HG02970 (cell line): Measurements from ENCODE around the gene SYNE4.
A peak's percentile ranks its signal among the peaks of the same experiment; 100 is the strongest.

ENCODE experiments used
- ATAC-seq: cut with Tn5 transposase; IDR thresholded peaks from one replicate; pipeline ENCODE4 v1.9.1; 2021; ENCODE audit warnings: mild to moderate bottlenecking, moderate library complexity, moderate number of reproducible peaks; ENCODE audit not compliant: unreplicated experiment, low FRiP score

The SYNE4 gene

DNA sequence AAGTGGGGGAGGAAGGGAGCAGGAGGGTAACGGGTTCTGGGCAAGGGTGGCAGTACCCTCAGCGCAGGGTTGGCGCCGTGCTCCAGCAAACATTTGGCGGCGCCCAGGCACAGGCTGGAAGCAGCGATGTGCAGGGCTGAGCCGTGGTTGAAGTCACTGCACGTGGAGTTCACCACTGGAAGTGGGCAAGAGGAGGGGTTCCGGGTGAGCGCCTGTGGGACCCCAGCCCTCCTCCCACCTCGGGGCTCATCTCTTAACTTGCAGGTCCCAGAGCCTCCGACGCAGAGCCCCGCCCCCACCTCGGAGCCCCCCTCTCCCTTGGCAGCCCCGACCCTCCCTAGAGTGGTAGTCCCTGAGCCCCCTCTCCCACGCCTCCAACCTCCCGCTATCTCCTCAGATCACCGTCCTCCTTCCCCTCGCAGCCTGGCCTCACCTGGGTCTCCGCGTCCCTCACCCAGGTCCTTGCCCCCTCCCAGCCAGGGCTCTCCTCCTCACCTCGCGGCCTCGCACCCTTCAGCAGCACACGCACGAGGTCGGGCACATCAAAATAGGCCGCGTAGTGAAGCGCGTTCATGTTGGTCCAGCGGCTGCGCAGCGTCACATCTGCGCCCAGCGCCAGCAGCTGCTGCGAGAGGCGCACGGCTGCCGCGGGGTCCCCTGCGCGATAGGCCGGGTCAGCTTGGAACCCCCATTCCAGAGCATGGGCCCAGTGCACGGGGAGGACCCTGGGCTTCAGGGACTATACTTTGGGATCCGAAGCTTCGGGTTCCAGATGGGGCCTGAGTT lies 17.7 kb upstream of the SYNE4 start:
- no peak for ATAC-seq

DNA sequence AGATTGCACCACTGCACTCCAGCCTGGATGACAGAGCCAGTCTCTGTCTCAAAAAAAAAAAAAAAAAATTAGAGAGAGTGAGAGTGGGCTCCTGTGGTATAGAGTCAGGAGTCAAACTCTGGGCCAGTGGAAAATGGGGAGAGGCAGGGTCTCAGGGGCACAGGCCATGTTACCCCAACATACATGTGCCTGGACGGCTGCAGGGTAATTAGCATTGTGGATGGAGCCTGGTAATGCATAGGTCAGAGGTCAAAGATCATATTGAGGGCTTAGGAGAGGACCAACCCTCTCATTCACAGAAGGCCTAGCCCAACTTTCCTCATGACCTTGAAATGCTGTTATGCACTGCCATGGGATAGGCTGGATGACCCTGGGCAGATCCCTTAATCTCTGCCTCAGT lies 16.9 kb upstream of the SYNE4 start:
- ATAC-seq: no peak

DNA sequence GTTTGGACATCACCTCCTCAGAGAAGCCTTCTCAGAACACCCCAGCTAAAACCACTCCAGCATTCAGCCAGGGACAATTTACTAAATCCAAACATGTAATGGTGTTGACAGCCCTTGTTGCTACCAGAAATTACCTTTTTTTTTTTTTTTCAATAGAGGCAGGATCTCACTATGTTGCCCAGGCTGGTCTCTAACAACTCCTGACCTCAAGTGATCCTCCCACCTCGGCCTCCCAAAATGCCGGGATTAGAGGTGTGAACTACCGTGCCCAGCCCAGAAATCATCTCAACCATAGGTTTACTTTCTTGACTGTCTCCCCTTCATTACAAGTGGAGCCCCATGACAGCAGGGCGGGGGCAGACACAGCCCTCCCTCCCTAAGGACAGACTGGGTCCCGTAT lies 14.8 kb upstream of the SYNE4 start:
- no peak for ATAC-seq

DNA sequence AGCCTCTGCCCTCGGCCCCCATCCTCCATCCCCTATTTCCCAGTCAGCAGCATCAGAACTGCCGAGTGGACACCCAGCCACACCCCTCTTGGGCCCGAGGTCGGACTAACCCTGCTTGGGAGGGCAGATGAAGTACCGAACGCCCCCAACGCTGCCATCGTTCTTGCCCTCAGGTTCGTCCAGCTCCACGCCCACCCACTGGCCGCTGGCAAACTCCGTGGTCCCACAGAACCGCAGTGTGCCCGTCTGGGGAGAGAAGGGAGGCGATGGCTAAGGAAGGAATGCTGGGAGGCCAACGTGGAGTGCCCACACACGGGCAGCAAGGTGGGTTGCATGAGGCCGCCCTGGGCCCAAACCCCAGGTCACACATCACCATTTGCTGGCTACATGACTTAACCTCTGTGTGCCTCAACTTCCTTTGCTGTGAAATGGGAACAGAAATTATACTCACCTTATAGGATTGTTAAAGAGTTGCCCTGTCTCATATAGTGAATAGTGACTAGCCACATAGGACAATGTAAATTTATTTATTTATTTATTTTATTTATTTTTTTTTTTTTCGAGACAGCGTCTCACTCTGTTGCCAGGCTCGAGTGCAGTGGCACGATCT lies 10.6 kb upstream of the SYNE4 start:
- ATAC-seq: no peak

DNA sequence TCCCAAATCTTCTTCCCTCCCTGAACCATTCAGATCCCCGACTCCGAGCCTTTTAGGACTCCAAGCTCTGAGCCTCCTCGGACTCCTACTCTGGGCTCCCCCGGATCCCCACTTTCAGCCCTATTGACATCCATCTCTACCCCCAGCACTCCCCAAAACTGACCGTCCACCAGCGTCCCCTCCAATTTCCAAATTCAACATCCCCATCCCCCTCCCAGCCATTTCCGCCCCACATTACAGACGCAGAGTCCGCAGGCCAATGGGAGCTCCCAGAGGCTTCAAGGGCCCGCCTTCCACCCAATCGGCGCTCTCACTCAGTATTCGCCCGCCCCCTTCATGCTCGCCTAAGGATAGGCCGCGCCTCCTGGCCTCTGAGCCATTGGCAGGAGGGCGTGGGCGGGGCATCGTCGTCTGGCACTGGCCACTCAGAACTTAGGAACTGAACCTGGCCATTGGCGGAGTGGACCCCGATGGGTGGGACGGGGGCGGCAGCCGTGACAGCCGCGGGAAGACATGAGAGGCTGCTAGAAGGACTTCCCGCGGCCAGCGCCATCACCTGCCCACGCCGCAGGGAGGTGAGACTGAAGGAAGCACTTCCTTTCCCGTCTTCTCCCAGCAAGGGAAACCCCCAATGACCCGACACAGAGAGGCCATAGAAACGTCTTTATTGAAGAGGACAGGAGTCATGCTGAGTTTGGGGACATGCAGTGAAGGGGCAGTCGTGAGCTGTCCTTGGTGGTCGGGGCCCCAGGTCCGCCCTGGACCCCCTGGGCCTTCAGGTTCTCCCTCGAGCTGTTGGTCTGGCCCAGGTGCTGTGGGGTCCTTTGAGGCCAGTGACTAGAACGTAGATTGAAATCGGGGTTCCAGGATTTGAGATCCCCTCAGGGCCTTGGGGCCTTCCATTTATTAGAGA lies 5.7 kb upstream of the SYNE4 start, which contains the start of gene ALKBH6:
Gene ALKBH6, minus strand, starts transcription at position 202 of the 913 bp plus-strand sequence. CDS start 816 bp downstream, outside the sequence.
- ATAC-seq: peak; percentile 89

DNA sequence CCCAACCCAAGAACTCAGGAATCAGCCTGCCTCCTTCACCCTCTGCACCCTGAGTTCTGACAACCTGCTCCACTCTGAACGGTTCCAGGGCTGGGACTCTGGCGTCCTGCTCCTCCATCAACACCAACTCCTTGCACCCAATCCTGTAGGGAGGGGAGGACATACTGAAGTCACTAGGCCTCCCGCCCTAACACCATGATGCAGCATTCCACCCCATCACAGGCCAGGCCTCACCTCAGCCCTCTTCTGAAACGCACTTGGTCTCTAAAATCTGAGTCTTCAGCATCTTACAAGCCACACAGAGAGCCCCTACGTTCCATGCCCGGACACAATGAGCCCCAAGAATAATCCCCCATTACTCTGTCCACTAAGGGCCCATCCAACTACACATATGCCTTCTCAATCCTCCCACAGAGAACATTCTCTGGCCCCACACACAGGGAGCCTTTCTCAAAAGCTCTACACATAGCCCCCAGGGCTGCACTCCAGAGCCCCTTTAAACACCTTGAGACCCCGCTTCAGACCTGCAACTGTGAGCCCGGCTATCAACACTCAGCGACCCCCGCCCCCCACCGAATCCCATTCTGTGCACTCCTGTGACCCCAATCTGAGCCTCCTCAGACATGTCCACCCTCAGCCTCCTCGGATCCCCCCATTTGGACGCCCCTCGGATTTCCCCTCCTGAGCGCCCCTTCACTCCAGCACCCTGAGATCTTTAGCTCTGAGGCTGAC lies 4.8 kb upstream of the SYNE4 start:
- no peak for ATAC-seq

DNA sequence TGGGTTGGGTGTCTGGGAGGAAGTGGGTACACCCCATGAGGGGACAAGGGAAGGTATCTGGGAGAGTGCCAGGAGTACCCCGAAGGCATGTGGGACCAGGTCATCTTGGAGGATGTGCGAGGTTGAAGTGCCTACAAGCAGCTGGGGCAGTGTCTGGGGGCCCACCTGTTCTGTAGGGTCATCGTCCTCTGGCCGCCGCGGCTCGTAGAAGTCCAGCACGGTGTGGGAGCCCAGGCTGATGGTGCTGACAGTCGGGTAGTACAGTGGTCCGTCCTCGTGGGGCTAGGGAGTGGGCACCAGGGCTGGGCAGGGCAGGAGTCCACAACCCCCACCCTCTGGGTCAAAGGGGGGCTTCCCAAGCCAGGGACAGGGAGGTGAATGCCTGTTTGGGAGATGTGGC lies 1.8 kb upstream of the SYNE4 start:
- no peak for ATAC-seq

DNA sequence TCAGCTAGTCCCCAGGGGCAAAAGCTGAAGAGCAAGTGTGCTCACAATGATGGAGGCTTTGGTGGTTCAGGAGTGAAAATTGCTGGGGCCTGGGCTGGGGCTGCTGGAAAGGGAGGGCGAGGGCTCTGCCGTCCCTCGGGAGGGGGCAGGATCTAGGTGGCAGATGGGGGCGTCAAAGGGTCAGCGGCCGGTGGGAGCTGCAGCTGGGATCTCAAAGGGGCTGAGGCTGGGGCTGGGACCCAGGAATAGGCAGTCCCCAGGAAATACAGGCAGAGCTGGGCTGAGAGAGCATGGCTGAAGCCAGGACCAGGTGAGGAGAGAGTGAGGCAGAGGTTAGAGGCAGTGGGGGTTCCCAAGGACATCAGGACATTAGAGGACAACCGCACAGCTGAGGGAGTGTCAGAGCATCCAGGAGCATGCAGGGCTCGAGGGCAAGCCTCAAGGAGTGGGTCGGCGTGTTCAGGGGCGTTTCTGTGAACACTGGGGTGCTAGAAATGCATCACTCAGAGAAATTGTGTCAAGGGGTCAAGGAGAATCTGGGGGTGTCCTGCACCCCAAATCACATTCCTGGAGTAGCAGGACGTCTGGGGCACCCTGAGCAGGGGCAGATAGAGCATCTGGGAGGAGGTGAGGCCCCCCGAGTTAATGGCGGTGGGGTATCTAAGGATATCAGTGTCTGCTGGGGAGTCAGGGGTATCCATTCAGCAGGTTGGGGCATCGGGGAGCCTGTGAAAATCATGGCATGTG lies 1.2 kb upstream of the SYNE4 start:
- ATAC-seq: no peak

DNA sequence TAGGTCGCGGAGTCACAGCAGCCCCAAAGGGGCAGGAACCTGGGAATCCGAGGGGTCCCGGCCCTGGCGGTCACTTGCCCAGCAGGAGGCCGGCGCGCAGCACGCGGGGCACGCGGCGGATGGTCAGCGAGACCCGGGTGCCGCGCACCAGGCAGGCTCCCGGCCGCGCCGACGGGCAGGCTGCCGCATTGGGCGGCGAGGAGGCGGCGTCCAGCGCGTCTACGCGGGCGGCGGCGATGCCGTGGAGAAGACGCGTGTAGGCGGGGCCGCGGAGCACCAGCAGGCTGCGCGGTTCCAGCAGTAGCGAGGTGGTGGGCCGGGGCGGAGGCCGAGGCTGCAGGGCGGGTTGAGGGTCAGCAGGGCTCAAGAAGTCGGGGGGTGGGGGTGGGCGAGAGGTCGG lies 607 bp upstream of the SYNE4 start:
- no peak for ATAC-seq

DNA sequence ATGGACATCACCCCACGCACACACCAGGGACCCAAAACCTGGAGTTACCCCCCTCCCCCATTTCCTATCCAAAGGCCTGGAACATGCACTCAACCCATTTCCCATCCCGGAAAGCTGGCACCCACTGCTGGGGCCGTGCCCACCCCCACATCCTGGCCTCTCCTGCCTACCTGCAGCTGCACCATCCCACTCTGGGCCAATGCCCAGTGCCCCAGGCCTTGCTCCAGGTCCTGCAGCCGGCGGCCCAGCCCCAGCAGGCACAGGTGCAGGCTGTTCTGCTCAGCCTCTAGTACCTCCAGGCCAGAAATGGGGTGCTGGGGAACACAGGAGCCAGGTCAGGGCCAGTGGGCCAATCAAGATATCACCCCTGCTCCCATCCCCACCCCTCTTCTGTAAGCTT lies 1.7 kb downstream of the SYNE4 start:
- ATAC-seq: no peak

DNA sequence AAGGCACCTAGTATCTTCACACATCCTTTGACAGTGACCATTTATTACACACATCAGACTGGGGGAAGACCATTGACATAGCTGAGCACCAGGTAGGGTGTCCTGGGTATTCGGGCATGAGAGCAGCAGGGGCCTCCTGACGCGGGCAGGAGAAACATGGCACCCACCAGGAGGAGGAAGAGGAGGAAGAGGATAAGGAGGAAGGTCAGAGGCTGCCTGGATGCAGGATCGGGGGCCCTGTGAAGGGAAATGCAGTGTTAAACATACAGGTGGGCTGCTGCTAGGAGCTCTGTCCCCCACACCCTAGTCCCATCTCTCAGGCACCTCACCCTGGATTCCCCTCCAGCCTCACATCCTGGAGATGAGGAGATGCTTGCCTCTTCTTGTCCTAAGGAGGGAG lies 5.3 kb downstream of the SYNE4 start:
- no peak for ATAC-seq

DNA sequence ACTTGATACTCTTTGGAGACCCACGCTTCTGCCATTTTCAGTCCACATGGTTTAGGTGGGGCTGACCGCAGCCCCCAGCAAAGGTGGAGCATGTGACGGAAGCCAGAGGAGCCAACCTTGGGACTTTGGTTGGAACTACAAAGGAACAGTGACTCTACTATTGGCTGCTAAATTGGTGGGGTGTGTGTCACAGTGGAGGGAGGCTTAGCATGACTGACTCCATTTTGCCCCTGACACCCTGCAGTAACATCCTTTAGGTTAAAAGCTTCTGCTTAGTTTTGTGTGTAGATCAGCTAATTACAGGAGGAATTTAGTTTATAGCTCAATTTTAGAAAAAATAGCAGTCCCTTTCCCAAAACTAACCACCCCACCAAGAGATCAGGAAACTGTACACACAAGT lies 7.0 kb downstream of the SYNE4 start:
- ATAC-seq: no peak

DNA sequence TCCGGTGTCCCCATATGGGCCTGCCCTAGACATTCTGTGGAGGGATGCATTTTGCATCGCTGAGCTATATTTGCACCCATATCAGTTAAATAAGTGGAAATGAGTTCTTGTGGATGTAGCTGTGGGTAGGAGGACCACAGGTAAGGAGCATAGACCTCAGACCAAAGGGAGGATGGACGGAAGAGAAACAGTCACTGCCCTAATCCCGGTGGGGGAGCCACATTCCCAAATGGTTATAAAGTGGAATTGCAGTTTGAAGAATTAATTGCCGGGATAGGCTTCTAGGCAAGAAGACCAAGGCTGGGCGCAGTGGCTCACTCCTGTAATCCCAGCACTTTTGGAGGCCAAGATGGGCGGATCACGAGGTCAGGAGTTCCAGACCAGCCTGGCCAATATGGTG lies 11.8 kb downstream of the SYNE4 start:
- no peak for ATAC-seq

DNA sequence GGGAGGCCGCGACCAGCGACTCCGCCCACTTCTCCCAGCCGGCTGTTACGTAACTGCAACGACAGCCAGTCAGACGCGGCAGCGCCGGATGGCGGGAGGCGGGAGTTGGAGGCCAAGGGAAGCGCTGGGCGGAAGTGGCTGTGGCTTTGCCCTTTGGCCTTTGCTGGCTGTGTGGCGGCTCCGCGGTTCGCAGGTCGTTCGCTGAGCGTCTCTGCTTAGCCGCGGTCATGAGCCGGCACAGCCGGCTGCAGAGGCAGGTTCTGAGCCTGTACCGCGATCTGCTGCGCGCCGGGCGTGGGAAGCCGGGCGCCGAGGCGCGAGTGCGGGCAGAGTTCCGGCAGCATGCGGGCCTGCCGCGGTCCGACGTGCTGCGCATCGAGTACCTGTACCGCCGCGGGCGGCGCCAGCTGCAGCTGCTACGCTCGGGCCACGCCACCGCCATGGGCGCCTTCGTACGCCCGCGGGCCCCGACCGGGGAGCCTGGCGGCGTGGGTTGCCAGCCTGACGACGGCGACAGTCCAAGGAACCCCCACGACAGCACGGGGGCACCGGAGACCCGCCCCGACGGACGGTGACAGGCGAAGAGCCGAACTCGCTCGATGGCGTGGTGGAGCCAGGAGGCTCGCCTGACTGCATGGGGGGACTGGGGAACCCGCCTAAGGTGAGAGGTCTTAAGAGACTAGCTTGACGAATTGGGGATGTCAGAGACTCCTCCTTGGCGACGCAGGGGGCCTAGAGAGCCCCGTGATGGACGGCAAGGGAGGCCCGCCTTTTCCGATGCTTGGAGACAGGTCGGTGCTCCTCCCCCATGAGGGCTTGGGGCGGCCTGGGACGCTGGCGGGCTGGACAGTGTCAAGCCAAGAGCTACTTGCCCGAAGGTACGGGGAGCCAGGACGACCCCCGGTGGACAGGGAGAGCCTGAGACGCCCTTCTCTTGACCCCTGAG lies 13.3 kb downstream of the SYNE4 start, which contains the start of gene SDHAF1:
Gene SDHAF1, plus strand, starts transcription at position 141 of the 946 bp plus-strand sequence. Its CDS starts 87 bp downstream, at position 228.
- peak; percentile 73 for ATAC-seq

DNA sequence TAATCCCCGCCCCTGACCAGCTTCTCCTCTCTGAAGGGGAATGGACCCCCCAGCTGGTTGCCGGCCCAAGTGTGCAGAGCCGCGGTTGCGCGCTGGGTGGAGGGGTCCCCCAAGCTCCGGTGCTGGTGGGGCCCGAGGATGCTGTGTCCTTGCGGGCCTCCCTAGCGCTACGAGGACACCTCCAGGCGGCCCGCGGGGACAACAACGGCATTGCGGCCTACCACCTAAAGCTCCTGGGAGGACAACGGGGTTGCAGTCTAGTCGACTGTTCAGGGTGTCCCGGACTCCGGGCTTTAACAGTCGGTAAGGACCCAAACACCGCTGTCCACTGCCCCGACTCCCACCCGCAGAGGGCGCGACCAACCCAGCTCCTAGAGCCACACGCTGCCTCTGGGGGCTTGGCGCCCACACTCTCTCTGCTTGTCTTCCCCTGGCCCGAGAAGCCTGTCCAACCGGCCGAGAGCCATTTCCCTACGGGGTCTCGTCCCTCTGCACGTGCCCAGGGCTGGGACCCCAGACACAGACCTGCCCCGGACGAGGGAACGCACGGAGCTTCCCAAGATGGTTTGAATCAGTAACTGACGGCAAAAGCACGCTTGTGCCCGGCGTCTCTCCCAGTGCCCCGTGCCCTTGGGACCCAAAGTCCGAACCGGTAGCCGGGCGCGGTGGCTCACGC lies 14.6 kb downstream of the SYNE4 start:
- ATAC-seq: no peak

DNA sequence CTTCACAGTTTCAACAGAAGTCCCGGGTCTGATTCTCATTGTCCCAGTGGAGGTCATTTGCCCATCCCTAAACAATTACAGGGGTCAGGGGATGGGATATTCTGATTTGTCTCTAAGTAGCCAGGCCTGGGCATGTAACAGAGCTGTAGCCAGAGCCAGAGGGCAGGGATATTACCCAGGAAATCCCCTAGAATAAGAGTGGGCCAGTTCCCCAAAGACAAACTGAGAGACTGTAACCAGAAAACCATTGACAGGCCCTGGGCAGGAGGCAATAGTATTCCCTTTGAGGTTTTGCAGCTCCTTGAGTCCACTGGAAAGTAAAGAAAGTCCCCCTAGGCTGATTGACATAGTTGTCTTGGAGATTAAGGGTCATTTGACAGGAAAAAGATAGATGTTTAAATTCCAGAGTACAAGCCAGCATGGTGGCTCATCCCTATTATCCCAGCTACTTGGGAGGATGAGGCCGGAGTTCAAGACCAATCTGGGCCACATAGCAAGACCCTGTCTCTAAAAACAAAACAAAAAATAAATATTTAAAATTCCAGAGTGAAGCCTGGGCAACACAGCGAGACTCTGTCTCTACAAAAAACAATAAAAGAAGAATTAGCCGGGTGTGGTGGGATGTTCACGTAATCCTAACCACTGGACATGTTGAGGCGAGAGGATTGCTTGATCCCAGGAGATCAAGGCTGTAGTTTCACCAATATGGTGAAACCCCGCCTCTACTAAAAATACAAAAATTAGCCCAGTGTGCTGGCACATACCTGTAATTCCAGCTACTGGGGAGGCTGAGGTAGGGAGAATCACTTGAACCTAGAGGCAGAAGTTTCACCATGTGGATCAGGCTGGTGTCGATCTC lies 15.5 kb downstream of the SYNE4 start:
- ATAC-seq: no peak
